GM12874 (cell line): ENCODE data around the gene SLC29A1.
A peak's percentile ranks its signal among the peaks of the same experiment; 100 is the strongest.

Source experiments
- CTCF ChIP-seq: IDR thresholded peaks from 2 replicates; pipeline ENCODE4 v1.5.1; 2011; ENCODE audit warnings: low read depth, mild to moderate bottlenecking, control low read depth, low read length, moderate library complexity; ENCODE audit not compliant: insufficient read depth

Gene SLC29A1

GRCh38 chr6:44237021-44237812 lies 13.8 kb downstream of the SLC29A1 start:
- no peak for TF ChIP-seq CTCF

GRCh38 chr6:44237813-44238433 lies 14.5 kb downstream of the SLC29A1 start:
- peak; percentile 100 for TF ChIP-seq CTCF

- no peak for TF ChIP-seq CTCF
These were observed 15.4 kb downstream of the SLC29A1 start for GRCh38 chr6:44238687-44239350.

- TF ChIP-seq CTCF: no peak
These were observed 19.9 kb downstream of the SLC29A1 start for GRCh38 chr6:44243345-44243744.

GRCh38 chr6:44245391-44245911 lies 22.1 kb downstream of the SLC29A1 start:
- no peak for TF ChIP-seq CTCF

GRCh38 chr6:44245912-44246662 lies 22.7 kb downstream of the SLC29A1 start:
- TF ChIP-seq CTCF: peak; percentile 47; the same call in 1 of the 2 replicates
